HL-60/S4 treated with phorbol 12-myristate 13-acetate at 8.2 ng/mL for 4 days and 3 days (cell line): ENCODE measurements around the gene REPS1.
"Not testable (repeated sequence)": the region's sequence is repeated elsewhere in the genome, so short reads cannot be mapped to it uniquely, and the experiment has no call there.

Experiments
- in situ Hi-C: fragments of 300-500 bp; cut with MboI; formaldehyde crosslinking; loops from 2 replicates; pipeline ENCODE4 v1.15.0; 2022; ENCODE audit warnings: low sequenced_read_pairs

The REPS1 gene

GRCh38 chr6:139007428-139007827 lies 19.4 kb upstream of the REPS1 start:
- in situ Hi-C loops = no loop called here

GRCh38 chr6:139006477-139006876 lies 18.4 kb upstream of the REPS1 start:
- in situ Hi-C loops = no loop called here

GRCh38 chr6:139003751-139004150 lies 15.7 kb upstream of the REPS1 start:
- in situ Hi-C loops = no loop called here

GRCh38 chr6:138999949-139000725 lies 12.1 kb upstream of the REPS1 start:
- in situ Hi-C loops = no loop called here

GRCh38 chr6:138997136-138997535 lies 9.1 kb upstream of the REPS1 start:
- in situ Hi-C loops = no loop called here

GRCh38 chr6:138996524-138996923 lies 8.5 kb upstream of the REPS1 start:
- in situ Hi-C loops = no loop called here

- in situ Hi-C loops = not testable (repeated sequence)
Measured at GRCh38 chr6:138993410-138993809, 5.4 kb upstream of the REPS1 start.

GRCh38 chr6:138992965-138993364 lies 4.9 kb upstream of the REPS1 start:
- in situ Hi-C loops = not testable (repeated sequence)

- in situ Hi-C loops = no loop called here
Measured at GRCh38 chr6:138991206-138991605, 3.2 kb upstream of the REPS1 start.

- in situ Hi-C loops = no loop called here
Measured at GRCh38 chr6:138989098-138989983, 1.3 kb upstream of the REPS1 start.

- in situ Hi-C loops = no loop called here
Measured at GRCh38 chr6:138988469-138988834, 399 bp upstream of the REPS1 start.

GRCh38 chr6:138987080-138987642 lies 892 bp downstream of the REPS1 start:
- in situ Hi-C loops = no loop called here

GRCh38 chr6:138986578-138986977 lies 1.5 kb downstream of the REPS1 start:
- in situ Hi-C loops = no loop called here

- in situ Hi-C loops = no loop called here
Measured at GRCh38 chr6:138981416-138981815, 6.6 kb downstream of the REPS1 start.

- in situ Hi-C loops = no loop called here
Measured at GRCh38 chr6:138979813-138980668, 8.0 kb downstream of the REPS1 start.

- in situ Hi-C loops = no loop called here
Measured at GRCh38 chr6:138979365-138979764, 8.7 kb downstream of the REPS1 start.

- in situ Hi-C loops = no loop called here
Measured at GRCh38 chr6:138978229-138978628, 9.8 kb downstream of the REPS1 start.

- in situ Hi-C loops = no loop called here
Measured at GRCh38 chr6:138977646-138978167, 10.3 kb downstream of the REPS1 start.

- in situ Hi-C loops = no loop called here
Measured at GRCh38 chr6:138977242-138977641, 10.8 kb downstream of the REPS1 start.

- in situ Hi-C loops = no loop called here
Measured at GRCh38 chr6:138975815-138976214, 12.2 kb downstream of the REPS1 start.
